Measurements from ENCODE around the gene FOXP4.

The FOXP4 gene

GRCh38 chr6:41522780-41523548, 23.2 kb upstream of the FOXP4 start:
- DNase-seq: no peak

- DNase-seq: no peak
These were observed 22.1 kb upstream of the FOXP4 start for GRCh38 chr6:41523915-41524633.

- no peak for DNase-seq
These were observed 21.6 kb upstream of the FOXP4 start for GRCh38 chr6:41524634-41525011.

- DNase-seq: no peak
These were observed 18.3 kb upstream of the FOXP4 start for GRCh38 chr6:41527721-41528408.

GRCh38 chr6:41528409-41528963, 17.7 kb upstream of the FOXP4 start:
- DNase-seq: no peak

- no peak for DNase-seq
These were observed 17.1 kb upstream of the FOXP4 start for GRCh38 chr6:41529049-41529448.

GRCh38 chr6:41529970-41530369, 16.2 kb upstream of the FOXP4 start:
- no peak for DNase-seq

GRCh38 chr6:41530476-41530875, 15.7 kb upstream of the FOXP4 start:
- DNase-seq: no peak

- no peak for DNase-seq
These were observed 15.2 kb upstream of the FOXP4 start for GRCh38 chr6:41531016-41531415.

GRCh38 chr6:41531591-41532582, 14.3 kb upstream of the FOXP4 start:
- DNase-seq: peak; percentile 55

GRCh38 chr6:41535766-41536165, 10.4 kb upstream of the FOXP4 start:
- no peak for DNase-seq

GRCh38 chr6:41536795-41537758, 9.1 kb upstream of the FOXP4 start:
- no peak for DNase-seq

- DNase-seq: no peak
These were observed 7.5 kb upstream of the FOXP4 start for GRCh38 chr6:41538556-41539182.

GRCh38 chr6:41539204-41539603, 7.0 kb upstream of the FOXP4 start:
- DNase-seq: no peak

GRCh38 chr6:41541364-41541763, 4.8 kb upstream of the FOXP4 start:
- no peak for DNase-seq

- DNase-seq: no peak
These were observed 3.1 kb upstream of the FOXP4 start for GRCh38 chr6:41543087-41543486.

GRCh38 chr6:41545247-41545702, 906 bp upstream of the FOXP4 start:
- DNase-seq: no peak

- DNase-seq: peak; percentile 69
These were observed 289 bp downstream of the FOXP4 start for GRCh38 chr6:41546475-41546865.

- peak; percentile 39 for DNase-seq
These were observed 951 bp downstream of the FOXP4 start for GRCh38 chr6:41546866-41547798.
